Panc1 (cell line): ENCODE measurements around the gene POLR1H. TPM values are rescaled to one million over a fixed set of nuclear protein-coding genes. Genes with fewer than 3 reads are reported as not detected.

Experiments
- ATAC-seq: fragments of 200-7000 bp; cut with Tn5 transposase; 2 replicates; pipeline ENCODE4 v1.9.1; 2020; ENCODE audit warnings: mild to moderate bottlenecking, moderate library complexity
- BruUV-seq: library from RNA; stranded (reverse); fragments of 400-500 nt; replicated peaks from 2 replicates; lab custom pipeline; 2021; lab: Mats Ljungman, UMichigan
- CTCF ChIA-PET: fragments of 300-600 bp; sonication (Branson Sonifier 250); formaldehyde crosslinking; loops from one replicate; lab custom pipeline; 2022; ENCODE audit warnings: antibody characterized with exemption; lab: Charles Lee
- POLR2A ChIA-PET: fragments of 300-600 bp; sonication (Branson Sonifier 250); formaldehyde crosslinking; loops from one replicate; lab custom pipeline; 2022; ENCODE audit warnings: antibody characterized with exemption; lab: Charles Lee
- DNase-seq: peaks from one replicate; pipeline ENCODE4 v3.0.0-alpha.2; 2010; ENCODE audit warnings: low read depth, low spot score
- H3K27ac ChIP-seq: 2 replicates; pipeline ENCODE4 v1.5.1; 2011; ENCODE audit warnings: mild to moderate bottlenecking, low read length, inconsistent platforms
- H3K27me3 ChIP-seq: fragments of 200-500 bp; sonication (Bioruptor generic); 2 replicates; pipeline ENCODE4 v1.6.0; 2014; ENCODE audit warnings: low read length, inconsistent platforms; ENCODE audit not compliant: control insufficient read depth, insufficient read depth
- H3K36me3 ChIP-seq: fragments of 200-500 bp; sonication (Bioruptor generic); 2 replicates; pipeline ENCODE4 v1.5.1; 2014; ENCODE audit warnings: inconsistent platforms, mild to moderate bottlenecking, low read length, moderate library complexity; ENCODE audit not compliant: control insufficient read depth, insufficient read depth
- H3K4me1 ChIP-seq: 2 replicates; pipeline ENCODE4 v1.5.1; 2011; ENCODE audit warnings: inconsistent platforms, mild to moderate bottlenecking, low read length, moderate library complexity; ENCODE audit not compliant: control insufficient read depth, insufficient read depth
- H3K4me3 ChIP-seq, 2 experiments: 2 replicates each; pipeline ENCODE4 v1.5.1; 2011 to 2012; ENCODE audit warnings: low read depth in 2 of 2, low read length in 2 of 2, mild to moderate bottlenecking in 2 of 2, inconsistent platforms in 1 of 2, moderate library complexity in 1 of 2
- H3K9me3 ChIP-seq: fragments of 200-500 bp; sonication (Bioruptor generic); 2 replicates; pipeline ENCODE4 v1.5.1; 2014; ENCODE audit warnings: low read depth, mild to moderate bottlenecking, inconsistent platforms, low read length, moderate library complexity; ENCODE audit not compliant: control insufficient read depth, insufficient read depth
- POLR2AphosphoS5 ChIP-seq: IDR thresholded peaks from 2 replicates; pipeline ENCODE4 v1.6.1; 2012; ENCODE audit warnings: mild to moderate bottlenecking, low read depth, low read length, moderate library complexity
- REST ChIP-seq, 2 experiments: IDR thresholded peaks; 2 replicates each; pipeline ENCODE4 v1.6.1; 2011 to 2012; ENCODE audit warnings: low read depth in 2 of 2, control low read depth in 1 of 2, low read length in 1 of 2, mild to moderate bottlenecking in 1 of 2, moderate library complexity in 1 of 2; ENCODE audit not compliant: insufficient read depth in 1 of 2
- SIN3A ChIP-seq: IDR thresholded peaks from 2 replicates; pipeline ENCODE4 v1.6.1; 2012; ENCODE audit warnings: low read depth, mild to moderate bottlenecking, low read length, moderate library complexity, borderline replicate concordance; ENCODE audit not compliant: insufficient read depth
- TCF7L2 ChIP-seq: IDR thresholded peaks from 2 replicates; pipeline ENCODE4 v1.6.1; 2011; ENCODE audit warnings: mild to moderate bottlenecking, low read depth, low read length, inconsistent platforms
- in situ Hi-C: cut with HindIII; loops from 2 replicates; pipeline ENCODE4 v1.10.0; 2016; ENCODE audit warnings: low sequenced_read_pairs, low pct_unique_long_range_greater_than_20kb
- intact Hi-C: fragments of 100-400 bp; cut with micrococcal nuclease; formaldehyde crosslinking; loops from one replicate; pipeline ENCODE4 v1.10.0; 2022; ENCODE audit not compliant: unreplicated experiment
- total RNA-seq: library from RNA; stranded (reverse); gene quantifications from one replicate; pipeline ENCODE4 v1.2.1, GENCODE V29; 2021; ENCODE audit not compliant: unreplicated experiment
- TF ChIP-seq, protein P1 (sequence below): fragments of 450-650 bp; IDR thresholded peaks from 2 replicates; pipeline ENCODE4 v1.5.1; 2017; ENCODE audit warnings: mild to moderate bottlenecking

Gene POLR1H
- total RNA-seq, 1 experiment from 2014 or later = 24.9 TPM

- TF ChIP-seq POLR2AphosphoS5 (no peak), TCF7L2 (no peak), REST (IDR thresholded peaks at IDR 0.05; ENCODE audit: insufficient read depth in 1 of 2, low read depth in 2 of 2, low read length in 1 of 2) (no peak), SIN3A (no peak)
- TF ChIP-seq, protein P1, sequence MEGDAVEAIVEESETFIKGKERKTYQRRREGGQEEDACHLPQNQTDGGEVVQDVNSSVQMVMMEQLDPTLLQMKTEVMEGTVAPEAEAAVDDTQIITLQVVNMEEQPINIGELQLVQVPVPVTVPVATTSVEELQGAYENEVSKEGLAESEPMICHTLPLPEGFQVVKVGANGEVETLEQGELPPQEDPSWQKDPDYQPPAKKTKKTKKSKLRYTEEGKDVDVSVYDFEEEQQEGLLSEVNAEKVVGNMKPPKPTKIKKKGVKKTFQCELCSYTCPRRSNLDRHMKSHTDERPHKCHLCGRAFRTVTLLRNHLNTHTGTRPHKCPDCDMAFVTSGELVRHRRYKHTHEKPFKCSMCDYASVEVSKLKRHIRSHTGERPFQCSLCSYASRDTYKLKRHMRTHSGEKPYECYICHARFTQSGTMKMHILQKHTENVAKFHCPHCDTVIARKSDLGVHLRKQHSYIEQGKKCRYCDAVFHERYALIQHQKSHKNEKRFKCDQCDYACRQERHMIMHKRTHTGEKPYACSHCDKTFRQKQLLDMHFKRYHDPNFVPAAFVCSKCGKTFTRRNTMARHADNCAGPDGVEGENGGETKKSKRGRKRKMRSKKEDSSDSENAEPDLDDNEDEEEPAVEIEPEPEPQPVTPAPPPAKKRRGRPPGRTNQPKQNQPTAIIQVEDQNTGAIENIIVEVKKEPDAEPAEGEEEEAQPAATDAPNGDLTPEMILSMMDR = no peak
- H3K4me1 ChIP-seq = no peaks in the 10 kb centered on the region
- no peak overlapping the region for H3K4me3 ChIP-seq
- CTCF ChIA-PET = no interaction called here
- in situ Hi-C loops (no loop called here), intact Hi-C loops (no loop called here)
- H3K27me3 ChIP-seq = no peaks in the 10 kb centered on the region
- ATAC-seq (no peak), DNase-seq (no peak)
- no peak overlapping the region for H3K27ac ChIP-seq
- no peaks in the 10 kb centered on the region for H3K36me3 ChIP-seq
- BruUV-seq = no TSS peak
- H3K9me3 ChIP-seq = no peaks in the 10 kb centered on the region
- POLR2A ChIA-PET = no interaction called here
Measured at GRCh38 chr6:30041221-30041620, 19.8 kb upstream of the POLR1H start.

DNA sequence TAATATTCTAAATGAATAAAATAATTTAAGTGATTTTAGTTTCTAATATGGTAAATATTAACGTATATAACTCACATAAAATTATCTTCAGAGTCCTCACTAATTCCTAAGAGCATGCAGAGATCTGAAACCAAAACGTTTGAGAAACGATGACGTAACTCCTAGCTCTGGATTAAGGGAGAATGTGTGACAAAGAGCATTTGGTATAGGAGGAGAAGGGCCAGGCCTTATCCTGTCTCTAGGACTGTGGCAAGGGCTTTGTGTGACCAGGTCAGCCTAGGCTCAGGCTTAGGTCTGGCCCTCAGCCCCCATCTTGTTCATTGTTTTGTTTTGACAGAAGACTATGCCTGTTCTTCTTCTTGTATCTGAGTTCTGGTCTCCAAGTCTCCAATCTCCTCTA is 19.2 kb upstream of the POLR1H start:
- TF ChIP-seq TCF7L2 (no peak), SIN3A (no peak), REST (IDR thresholded peaks at IDR 0.05; ENCODE audit: insufficient read depth in 1 of 2, low read depth in 2 of 2, low read length in 1 of 2) (no peak), POLR2AphosphoS5 (no peak)
- TF ChIP-seq, protein P1 = no peak
- no peak overlapping the region for H3K27ac ChIP-seq
- ATAC-seq (no peak), DNase-seq (no peak)
- H3K4me1 ChIP-seq = no peaks in the 10 kb centered on the region
- H3K4me3 ChIP-seq = no peak overlapping the region
- ChIA-PET POLR2A (no interaction called here), CTCF (no interaction called here)
- intact Hi-C loops (no loop called here), in situ Hi-C loops (no loop called here)
- no peaks in the 10 kb centered on the region for H3K27me3 ChIP-seq
- H3K9me3 ChIP-seq = no peaks in the 10 kb centered on the region
- H3K36me3 ChIP-seq = no peaks in the 10 kb centered on the region
- no TSS peak for BruUV-seq
